GM12801 (cell line): ENCODE measurements around the gene COL3A1.

Source experiments
- CTCF ChIP-seq: IDR thresholded peaks from one replicate; pipeline ENCODE4 v1.5.1; 2011; ENCODE audit warnings: control low read depth; ENCODE audit not compliant: insufficient read length; ENCODE audit errors: extremely low read depth

Gene COL3A1

DNA sequence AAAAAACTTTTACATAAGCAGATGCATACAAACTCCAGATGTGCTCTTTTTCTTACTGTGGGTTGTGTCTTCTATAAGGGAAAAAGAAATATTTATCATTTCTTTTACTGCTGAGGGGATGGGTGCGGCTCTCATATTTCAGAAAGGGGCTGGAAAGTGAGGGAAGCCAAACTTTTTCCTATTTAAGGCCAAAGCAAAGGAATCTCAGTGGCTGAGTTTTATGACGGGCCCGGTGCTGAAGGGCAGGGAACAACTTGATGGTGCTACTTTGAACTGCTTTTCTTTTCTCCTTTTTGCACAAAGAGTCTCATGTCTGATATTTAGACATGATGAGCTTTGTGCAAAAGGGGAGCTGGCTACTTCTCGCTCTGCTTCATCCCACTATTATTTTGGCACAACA lies at the start of gene COL3A1:
Gene COL3A1, plus strand, starts transcription at position 210 of the 400 bp plus-strand sequence. Its CDS starts 117 bp downstream, at position 327.
- no peak for TF ChIP-seq CTCF

GRCh38 chr2:188928643-188929042 lies 45.5 kb upstream of the COL3A1 start:
- no peak for TF ChIP-seq CTCF

DNA sequence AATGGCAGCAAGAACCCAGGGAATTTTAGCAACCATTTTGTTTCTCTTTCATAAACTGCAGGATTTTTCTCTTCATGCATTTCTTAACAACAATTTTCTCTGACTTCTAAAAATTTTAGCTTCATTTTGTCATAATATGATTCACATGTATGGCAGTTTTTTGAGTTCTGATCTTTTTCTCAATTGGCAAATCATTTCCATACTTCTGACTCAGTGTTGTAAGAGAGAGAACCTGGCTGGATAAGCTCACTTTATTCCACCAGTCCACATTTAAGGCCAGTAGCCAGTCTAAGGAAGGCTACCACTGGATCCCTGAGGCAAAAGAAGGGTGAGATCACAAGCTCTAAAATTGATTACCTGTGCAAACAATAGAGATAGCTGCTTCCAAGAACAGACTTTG lies 42.8 kb upstream of the COL3A1 start:
- no peak for TF ChIP-seq CTCF

DNA sequence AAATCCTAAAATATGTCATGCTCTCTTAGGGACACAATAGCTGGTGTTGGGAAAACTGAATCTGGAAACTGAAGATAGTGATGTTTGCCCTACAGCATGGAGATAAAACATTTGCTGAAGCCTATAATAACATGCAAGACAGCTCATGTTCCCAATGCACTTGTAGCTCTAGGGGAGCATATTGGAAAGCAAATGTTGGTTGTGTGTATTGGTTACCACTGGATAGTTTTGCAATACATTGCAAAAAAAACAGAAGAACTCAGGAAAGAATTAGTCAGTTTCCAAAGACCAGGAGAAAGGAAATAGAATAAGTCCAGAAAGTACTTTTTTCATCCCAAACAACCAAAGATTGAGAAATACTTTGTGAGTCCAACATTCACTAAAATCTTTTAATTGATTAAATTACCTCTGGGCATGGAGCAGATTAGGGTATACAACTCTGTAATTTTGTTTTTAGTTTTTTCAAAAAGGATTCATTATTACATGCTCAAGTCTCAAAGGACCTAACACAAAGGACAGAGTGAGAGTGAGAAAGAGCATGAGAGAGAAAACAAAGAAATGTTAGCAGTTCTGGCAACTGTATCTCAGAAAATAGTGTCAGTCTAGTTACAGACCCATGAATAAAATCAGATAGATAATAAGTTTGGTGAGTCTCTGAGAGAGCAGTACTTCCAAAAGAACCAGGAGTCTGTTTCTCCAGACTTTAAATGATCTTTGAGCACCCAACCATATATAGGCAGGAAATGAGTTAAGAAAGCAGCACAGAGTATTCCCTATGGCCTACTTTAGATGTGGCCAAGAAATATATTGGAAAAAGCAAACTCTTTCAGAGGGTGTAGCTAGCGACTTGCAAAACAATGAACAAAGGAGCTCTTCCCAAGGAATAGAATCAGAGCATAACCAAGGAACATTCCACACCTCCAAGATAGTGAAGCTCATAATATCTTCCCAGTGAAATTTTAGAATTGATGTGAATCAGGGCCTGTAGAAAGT lies 36.6 kb upstream of the COL3A1 start:
- no peak for TF ChIP-seq CTCF

DNA sequence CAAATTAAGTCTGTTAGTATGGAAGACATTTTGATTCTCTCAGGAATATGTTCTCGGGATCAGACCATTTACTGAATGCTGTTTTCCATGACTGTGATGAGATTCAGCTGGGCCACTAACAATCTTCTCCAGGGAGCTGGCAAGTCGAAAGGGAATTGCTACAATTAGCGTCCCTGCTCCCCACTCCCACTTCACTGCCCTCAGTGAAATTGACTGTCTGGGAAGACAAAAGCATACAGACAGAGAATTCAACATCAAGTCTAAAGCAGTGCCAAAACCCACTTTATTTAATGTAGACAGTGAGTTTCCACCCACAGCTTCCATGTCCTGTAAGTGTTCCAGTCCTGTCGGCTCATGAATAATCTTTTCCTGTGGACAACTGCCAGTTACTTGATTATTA lies 34.0 kb upstream of the COL3A1 start:
- no peak for TF ChIP-seq CTCF

GRCh38 chr2:188944442-188944841 lies 29.7 kb upstream of the COL3A1 start:
- TF ChIP-seq CTCF = no peak

- TF ChIP-seq CTCF = no peak
Measured at GRCh38 chr2:188949046-188949818, 24.9 kb upstream of the COL3A1 start.
